Peyer's patch (tissue), 4 donors: ENCODE data around the gene RPTOR. TPM values are rescaled to one million over a fixed set of nuclear protein-coding genes. Genes with fewer than 3 reads are reported as not detected.

Source experiments
- DNase-seq, 3 donors: peaks; one replicate each; pipeline ENCODE4 v3.0.0-alpha.2; 2017 to 2019
- H3K27ac ChIP-seq, 4 donors: fragments of 200-600 bp; sonication (generic); one replicate each; pipeline ENCODE4 v1.5.1; 2016 to 2019
- H3K27me3 ChIP-seq, 2 donors: fragments of 200-600 bp; sonication (generic); one replicate each; pipeline ENCODE4 v1.5.1; 2019
- H3K36me3 ChIP-seq, 3 donors: fragments of 200-600 bp; sonication (generic); one replicate each; pipeline ENCODE4 v1.5.1; 2016 to 2019
- H3K4me1 ChIP-seq, 4 donors: fragments of 200-600 bp; sonication (generic); one replicate each; pipeline ENCODE4 v1.5.1; 2016 to 2019
- H3K4me3 ChIP-seq, 4 donors: fragments of 200-600 bp; sonication (generic); 1 replicate in 3 of 4; 2 replicates in 1 of 4; pipeline ENCODE4 v1.5.1; 2016 to 2019; ENCODE audit warnings: mild to moderate bottlenecking in 1 of 4
- H3K9me3 ChIP-seq, 4 donors: fragments of 200-600 bp; sonication (generic); one replicate each; pipeline ENCODE4 v1.5.1; 2016 to 2019; ENCODE audit warnings: mild to moderate bottlenecking in 1 of 4
- CTCF ChIP-seq, 6 experiments: fragments of 450-650 bp in 4 of 6; fragments of 200-600 bp in 2 of 6; sonication (generic) in 1 of 6; IDR thresholded peaks; one replicate each; pipeline ENCODE4 v1.5.1; 2017 to 2019; ENCODE audit warnings: antibody characterized with exemption in 6 of 6, mild to moderate bottlenecking in 3 of 6, moderate library complexity in 1 of 6
- POLR2A ChIP-seq, 2 donors: fragments of 450-650 bp; IDR thresholded peaks; one replicate each; pipeline ENCODE4 v1.5.1; 2017; ENCODE audit warnings: antibody characterized with exemption in 2 of 2, mild to moderate bottlenecking in 2 of 2, moderate library complexity in 2 of 2
- total RNA-seq, 4 donors: library from RNA; depleted of rRNA; stranded (reverse); fragments of >200 nt; gene quantifications; one replicate each; pipeline ENCODE4 v1.1.0, GENCODE V29; 2016

Gene RPTOR
- total RNA-seq, 4 donors from 2014 or later = 42.4 to 73.6 (median 64.2) TPM

GRCh38 chr17:80921741-80922579 is 377.3 kb downstream of the RPTOR start:
- TF ChIP-seq CTCF (IDR thresholded peaks at IDR 0.05) (no peak), POLR2A (IDR thresholded peaks at IDR 0.05) (no peak)
- H3K4me3 ChIP-seq = no peak overlapping the region
- peak in 1 of 3 donors; percentile 40 for DNase-seq
- peaks cover 0 to 53% (median 0%) of the 10 kb centered on the region in 3 donors for H3K36me3 ChIP-seq
- no peaks in the 10 kb centered on the region for H3K9me3 ChIP-seq
- no peaks in the 10 kb centered on the region for H3K27me3 ChIP-seq
- no peak overlapping the region for H3K27ac ChIP-seq
- H3K4me1 ChIP-seq = no peaks in the 10 kb centered on the region

GRCh38 chr17:80922580-80923160 is 378.0 kb downstream of the RPTOR start:
- no peak overlapping the region for H3K27ac ChIP-seq
- no peaks in the 10 kb centered on the region for H3K9me3 ChIP-seq
- DNase-seq = peak in 1 of 3 donors; percentile 39
- TF ChIP-seq POLR2A (IDR thresholded peaks at IDR 0.05) = no peak
- no peak for TF ChIP-seq CTCF (IDR thresholded peaks at IDR 0.05)
- no peak overlapping the region for H3K4me3 ChIP-seq
- no peaks in the 10 kb centered on the region for H3K27me3 ChIP-seq
- peaks cover 0 to 49% (median 0%) of the 10 kb centered on the region in 3 donors for H3K36me3 ChIP-seq
- H3K4me1 ChIP-seq = no peaks in the 10 kb centered on the region

GRCh38 chr17:80923211-80924110 is 378.8 kb downstream of the RPTOR start:
- H3K4me3 ChIP-seq = no peak overlapping the region

GRCh38 chr17:80924111-80924806 is 379.6 kb downstream of the RPTOR start:
- Histone ChIP-seq H3K9me3 (no peaks in the 10 kb centered on the region), H3K4me1 (no peaks in the 10 kb centered on the region), H3K27ac (no peak overlapping the region), H3K36me3 (peaks cover 0 to 40% (median 0%) of the 10 kb centered on the region in 3 donors), H3K27me3 (no peaks in the 10 kb centered on the region), H3K4me3 (no peak overlapping the region)
- DNase-seq = peak in 1 of 3 donors; percentile 22
- TF ChIP-seq CTCF (IDR thresholded peaks at IDR 0.05) = no peak
- TF ChIP-seq POLR2A (IDR thresholded peaks at IDR 0.05) = no peak

More at GRCh38 chr17:80923211-80924110, 378.8 kb downstream of the RPTOR start:
- peaks cover 0 to 43% (median 0%) of the 10 kb centered on the region in 3 donors for H3K36me3 ChIP-seq
- TF ChIP-seq POLR2A (IDR thresholded peaks at IDR 0.05) (no peak), CTCF (IDR thresholded peaks at IDR 0.05) (no peak)
- no peak overlapping the region for H3K27ac ChIP-seq
- no peaks in the 10 kb centered on the region for H3K9me3 ChIP-seq
- no peaks in the 10 kb centered on the region for H3K27me3 ChIP-seq
- no peaks in the 10 kb centered on the region for H3K4me1 ChIP-seq
- DNase-seq = peak in 1 of 3 donors; percentile 30
